ENCODE measurements around the gene ALDH3B1.

GRCh38 chr11:68037411-68038225, 27.5 kb downstream of the ALDH3B1 start:
- no peak for TF ChIP-seq CTCF (IDR thresholded peaks at IDR 0.05; ENCODE audit: insufficient read depth, low read depth, low read length)
- TF ChIP-seq EZH2 (IDR thresholded peaks at IDR 0.05; ENCODE audit: insufficient read depth, low read length): no peak
